ENCODE results near the gene MICA. TPM values are rescaled to one million over a fixed set of nuclear protein-coding genes. Genes with fewer than 3 reads are reported as not detected.
"Not testable (repeated sequence)": the region's sequence is repeated elsewhere in the genome, so short reads cannot be mapped to it uniquely, and the experiment has no call there.

Gene MICA
- polyA plus RNA-seq, 1 donor from 2014 or later = 9.2 TPM

DNA sequence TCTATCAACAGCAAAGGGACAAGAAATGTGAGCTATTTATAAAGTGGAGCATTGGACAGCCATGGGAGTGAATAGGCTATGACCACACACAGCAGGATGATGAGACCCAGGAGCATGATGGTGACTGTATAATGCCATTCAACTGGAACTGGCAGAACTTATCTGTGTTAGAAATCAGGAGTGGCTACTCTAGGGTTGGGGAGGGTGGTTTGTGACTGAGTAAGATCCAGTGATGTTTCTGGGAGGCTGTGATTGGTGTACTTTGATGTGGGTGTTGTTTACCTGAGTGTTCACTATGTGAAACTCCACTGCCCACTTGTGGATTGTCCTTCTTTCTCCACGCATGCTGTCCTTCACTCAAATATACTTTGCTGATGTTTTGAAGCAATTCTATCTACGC lies 34.9 kb upstream of the MICA start:
- Mint-ChIP-seq H3K4me3 (no peak overlapping the region), H3K27me3 (peaks cover 18% of the 10 kb centered on the region), H3K4me1 (peaks cover 0 to 8% (median 6%) of the 10 kb centered on the region in 3 donors), H3K36me3 (peaks cover 1% of the 10 kb centered on the region), H3K9me3 (peaks cover 0 to 5% (median 3%) of the 10 kb centered on the region in 3 donors), H3K27ac (peak overlapping the region in 1 of 3 donors; percentile 7)

DNA sequence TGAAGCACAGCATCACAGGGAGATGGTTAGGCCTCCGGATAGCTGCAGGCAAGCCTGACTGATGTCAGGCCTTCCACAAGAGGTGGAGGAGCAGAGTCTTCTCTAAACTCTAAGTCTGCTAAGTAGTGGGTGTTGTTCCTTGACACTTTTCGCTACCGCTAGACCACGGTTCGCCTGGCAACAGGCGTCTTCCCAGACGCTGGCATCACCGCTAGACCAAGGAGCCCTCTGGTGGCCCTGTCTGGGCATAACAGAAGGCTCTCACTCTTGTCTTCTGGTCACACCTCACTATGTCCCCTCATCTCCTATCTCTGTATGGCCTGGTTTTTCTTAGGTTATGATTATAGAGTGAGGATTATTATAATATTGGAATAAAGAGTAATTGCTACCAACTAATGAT lies 29.3 kb upstream of the MICA start:
- H3K27ac Mint-ChIP-seq, H3K4me3 Mint-ChIP-seq, H3K36me3 Mint-ChIP-seq, H3K4me1 Mint-ChIP-seq, H3K9me3 Mint-ChIP-seq: not testable (repeated sequence)
- peaks cover 15% of the 10 kb centered on the region for H3K27me3 Mint-ChIP-seq

DNA sequence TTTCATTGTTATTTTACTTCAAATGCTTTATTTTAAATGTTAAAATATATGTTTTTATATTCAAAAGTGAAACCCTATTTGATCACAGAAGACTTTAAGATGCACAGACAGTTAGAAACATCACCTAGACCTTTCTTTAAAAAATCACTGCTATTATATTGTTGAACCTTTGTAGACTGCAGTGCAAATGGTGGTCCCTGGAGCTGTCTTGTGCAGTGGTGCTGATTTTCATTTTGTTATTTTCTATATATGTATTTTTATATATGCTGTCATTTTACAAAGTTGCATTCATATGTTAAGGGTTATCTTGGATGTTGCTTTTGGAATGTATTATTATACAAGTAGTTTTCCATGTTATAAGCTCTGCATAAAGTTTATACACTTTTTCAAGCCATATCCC lies 27.7 kb upstream of the MICA start:
- Mint-ChIP-seq H3K4me3 (no peak overlapping the region), H3K4me1 (no peaks in the 10 kb centered on the region), H3K36me3 (no peaks in the 10 kb centered on the region), H3K27ac (no peak overlapping the region), H3K27me3 (peaks cover 11% of the 10 kb centered on the region), H3K9me3 (peaks cover 0 to 5% (median 3%) of the 10 kb centered on the region in 3 donors)

DNA sequence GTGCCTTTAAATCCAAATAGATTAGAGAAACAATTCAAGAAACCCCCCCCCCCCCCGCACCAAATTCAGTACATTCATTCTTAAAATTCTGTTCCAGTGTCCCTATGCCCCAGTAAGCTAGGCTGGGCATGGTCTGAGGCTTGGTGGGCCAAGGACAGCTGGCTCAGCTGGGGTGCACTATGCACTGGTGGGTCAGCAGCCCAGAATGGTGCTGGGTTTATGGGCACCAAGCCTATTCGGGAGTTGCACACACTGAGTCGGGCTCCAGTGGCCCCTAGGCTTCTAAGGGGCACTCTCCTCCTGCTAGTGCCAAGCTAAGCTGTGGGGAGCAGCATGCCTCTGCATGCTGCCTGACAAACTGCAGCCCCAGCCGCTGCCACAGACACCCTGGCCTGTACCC lies 26.4 kb upstream of the MICA start:
- H3K9me3 Mint-ChIP-seq = peaks cover 0 to 3% (median 3%) of the 10 kb centered on the region in 3 donors
- no peaks in the 10 kb centered on the region for H3K4me1 Mint-ChIP-seq
- H3K4me3 Mint-ChIP-seq = no peak overlapping the region
- peaks cover 10% of the 10 kb centered on the region for H3K27me3 Mint-ChIP-seq
- no peak overlapping the region for H3K27ac Mint-ChIP-seq
- no peaks in the 10 kb centered on the region for H3K36me3 Mint-ChIP-seq

- no peaks in the 10 kb centered on the region for H3K36me3 Mint-ChIP-seq
- no peaks in the 10 kb centered on the region for H3K4me1 Mint-ChIP-seq
- H3K9me3 Mint-ChIP-seq = no peaks in the 10 kb centered on the region
- H3K27ac Mint-ChIP-seq = no peak overlapping the region
- no peak overlapping the region for H3K4me3 Mint-ChIP-seq
- peaks cover 10% of the 10 kb centered on the region for H3K27me3 Mint-ChIP-seq
These were observed 25.2 kb upstream of the MICA start for GRCh38 chr6:31378062-31378720.

- peaks cover 10% of the 10 kb centered on the region for H3K27me3 Mint-ChIP-seq
- no peak overlapping the region for H3K4me3 Mint-ChIP-seq
- H3K36me3 Mint-ChIP-seq = no peaks in the 10 kb centered on the region
- no peak overlapping the region for H3K27ac Mint-ChIP-seq
- H3K4me1 Mint-ChIP-seq = no peaks in the 10 kb centered on the region
- H3K9me3 Mint-ChIP-seq = no peaks in the 10 kb centered on the region
These were observed 24.7 kb upstream of the MICA start for GRCh38 chr6:31378721-31379103.

DNA sequence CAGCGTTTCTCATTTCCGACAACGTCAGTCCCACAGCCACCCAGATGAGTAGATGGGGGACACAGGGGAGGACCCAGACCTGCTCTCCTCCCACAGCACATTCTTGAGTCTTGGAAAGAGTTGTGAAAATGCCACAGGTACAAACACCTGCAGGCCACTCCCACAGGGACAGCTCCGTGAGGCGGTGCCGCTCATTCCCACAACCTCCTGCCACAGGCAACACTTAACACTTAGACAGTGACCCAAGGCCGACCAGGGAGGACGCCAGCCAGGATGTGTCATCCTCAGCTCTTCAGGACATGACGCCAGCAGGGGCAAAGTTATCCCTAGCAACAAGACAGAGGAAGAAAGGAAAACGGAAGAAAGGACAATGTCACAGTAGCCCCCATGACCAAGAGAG lies 23.5 kb upstream of the MICA start:
- no peaks in the 10 kb centered on the region for H3K36me3 Mint-ChIP-seq
- H3K27ac Mint-ChIP-seq = no peak overlapping the region
- no peak overlapping the region for H3K4me3 Mint-ChIP-seq
- H3K4me1 Mint-ChIP-seq = no peaks in the 10 kb centered on the region
- peaks cover 10% of the 10 kb centered on the region for H3K27me3 Mint-ChIP-seq
- H3K9me3 Mint-ChIP-seq = no peaks in the 10 kb centered on the region

GRCh38 chr6:31381666-31382065 lies 21.7 kb upstream of the MICA start:
- no peaks in the 10 kb centered on the region for H3K36me3 Mint-ChIP-seq
- H3K27ac Mint-ChIP-seq = no peak overlapping the region
- H3K4me3 Mint-ChIP-seq = no peak overlapping the region
- H3K27me3 Mint-ChIP-seq = peaks cover 10% of the 10 kb centered on the region
- no peaks in the 10 kb centered on the region for H3K4me1 Mint-ChIP-seq
- no peaks in the 10 kb centered on the region for H3K9me3 Mint-ChIP-seq

DNA sequence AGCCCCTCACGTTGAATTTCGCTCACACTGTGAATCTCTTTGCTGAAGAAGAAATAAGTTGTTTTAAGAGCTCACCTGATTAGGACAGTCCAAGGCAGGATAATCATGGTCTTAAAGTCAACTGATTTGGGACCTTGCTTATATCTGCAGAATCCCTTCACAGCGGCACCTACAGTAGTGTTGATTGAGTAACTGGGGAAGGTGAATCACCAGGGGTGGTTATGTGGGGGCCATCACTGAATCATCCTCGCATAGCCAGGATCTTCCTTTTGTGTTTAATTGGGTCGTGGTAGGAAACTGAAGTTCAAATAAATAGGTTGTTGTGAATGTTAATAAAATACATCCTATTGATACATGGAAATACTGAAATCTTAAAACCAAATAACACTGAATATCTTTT lies 20.2 kb upstream of the MICA start:
- Mint-ChIP-seq H3K9me3 (no peaks in the 10 kb centered on the region), H3K36me3 (no peaks in the 10 kb centered on the region), H3K27me3 (peaks cover 7% of the 10 kb centered on the region), H3K27ac (no peak overlapping the region), H3K4me3 (no peak overlapping the region), H3K4me1 (no peaks in the 10 kb centered on the region)

DNA sequence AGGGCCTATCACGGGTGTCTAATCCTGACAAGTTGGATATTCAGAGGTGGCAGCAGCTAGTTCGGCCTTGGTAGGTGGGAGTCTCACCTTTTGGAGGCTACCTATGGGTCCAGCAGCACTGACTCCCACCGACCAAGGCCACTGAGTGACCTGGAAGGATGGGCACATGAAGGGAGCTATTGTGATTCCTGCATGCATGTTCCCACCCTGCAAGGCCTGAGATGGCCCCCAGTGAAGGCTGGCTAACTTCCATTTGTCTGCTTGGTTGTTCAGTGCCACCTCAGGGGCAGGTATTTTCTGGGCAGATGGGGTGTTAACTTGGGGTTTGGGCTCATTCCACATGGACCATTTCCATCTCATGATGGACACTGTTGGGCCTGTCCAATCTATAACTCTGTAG lies 18.4 kb upstream of the MICA start:
- Mint-ChIP-seq H3K4me1 (no peaks in the 10 kb centered on the region), H3K27ac (no peak overlapping the region)

DNA sequence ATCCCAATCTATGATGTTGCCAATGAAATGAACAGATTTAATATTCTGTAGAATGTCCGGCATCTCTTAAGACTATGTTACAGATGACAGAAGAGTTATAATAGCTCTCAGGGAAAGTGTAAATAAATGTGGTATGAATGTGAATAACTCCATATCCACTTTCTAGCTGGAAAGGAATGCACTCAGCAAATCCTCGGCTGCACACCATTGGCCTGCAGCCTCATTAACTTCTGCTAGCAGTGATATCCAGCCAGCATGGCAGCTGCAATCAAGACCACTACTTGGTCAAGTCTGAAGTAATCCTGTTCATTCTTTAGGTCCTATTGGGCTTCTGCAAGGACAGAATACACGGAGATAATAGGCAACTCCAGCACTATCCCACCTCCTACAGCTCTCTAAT lies 17.3 kb upstream of the MICA start:
- peaks cover 0 to 2% (median 0%) of the 10 kb centered on the region in 3 donors for H3K4me1 Mint-ChIP-seq
- H3K27ac Mint-ChIP-seq = no peak overlapping the region
- no peaks in the 10 kb centered on the region for H3K9me3 Mint-ChIP-seq
- H3K36me3 Mint-ChIP-seq = no peaks in the 10 kb centered on the region
- H3K27me3 Mint-ChIP-seq = no peaks in the 10 kb centered on the region
- no peak overlapping the region for H3K4me3 Mint-ChIP-seq

More for the DNA sequence above, 18.4 kb upstream of the MICA start:
- Mint-ChIP-seq H3K4me3 (no peak overlapping the region), H3K9me3 (no peaks in the 10 kb centered on the region), H3K27me3 (no peaks in the 10 kb centered on the region), H3K36me3 (no peaks in the 10 kb centered on the region)

DNA sequence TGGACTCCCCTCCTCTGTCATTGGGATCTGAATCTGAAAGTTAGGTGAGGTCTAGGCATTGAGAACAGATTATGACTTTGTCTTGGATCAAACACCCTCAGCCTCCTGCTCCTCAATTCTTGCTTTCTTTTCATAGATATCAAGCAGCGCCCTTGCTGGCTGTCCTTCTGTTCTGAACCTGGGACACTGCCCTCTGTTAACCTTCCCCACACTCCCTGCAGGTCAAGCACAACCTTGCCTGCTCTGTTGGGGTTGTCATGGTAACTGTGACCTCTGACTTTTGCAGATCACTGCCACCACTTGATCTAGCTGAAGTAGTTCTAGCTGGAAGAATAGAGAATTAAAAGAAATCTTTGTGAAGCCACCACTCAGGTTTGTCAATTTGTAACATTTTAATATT lies 16.4 kb upstream of the MICA start:
- Mint-ChIP-seq H3K36me3 (no peaks in the 10 kb centered on the region), H3K27ac (no peak overlapping the region), H3K4me1 (peaks cover 0 to 2% (median 0%) of the 10 kb centered on the region in 3 donors), H3K4me3 (no peak overlapping the region), H3K27me3 (no peaks in the 10 kb centered on the region), H3K9me3 (no peaks in the 10 kb centered on the region)

GRCh38 chr6:31388916-31389801 lies 14.2 kb upstream of the MICA start:
- H3K27ac Mint-ChIP-seq, H3K4me1 Mint-ChIP-seq, H3K27me3 Mint-ChIP-seq, H3K4me3 Mint-ChIP-seq, H3K36me3 Mint-ChIP-seq, H3K9me3 Mint-ChIP-seq: not testable (repeated sequence)

- H3K27ac Mint-ChIP-seq, H3K4me1 Mint-ChIP-seq, H3K27me3 Mint-ChIP-seq, H3K9me3 Mint-ChIP-seq, H3K4me3 Mint-ChIP-seq, H3K36me3 Mint-ChIP-seq: not testable (repeated sequence)
These were observed 13.6 kb upstream of the MICA start for GRCh38 chr6:31389802-31390132.

DNA sequence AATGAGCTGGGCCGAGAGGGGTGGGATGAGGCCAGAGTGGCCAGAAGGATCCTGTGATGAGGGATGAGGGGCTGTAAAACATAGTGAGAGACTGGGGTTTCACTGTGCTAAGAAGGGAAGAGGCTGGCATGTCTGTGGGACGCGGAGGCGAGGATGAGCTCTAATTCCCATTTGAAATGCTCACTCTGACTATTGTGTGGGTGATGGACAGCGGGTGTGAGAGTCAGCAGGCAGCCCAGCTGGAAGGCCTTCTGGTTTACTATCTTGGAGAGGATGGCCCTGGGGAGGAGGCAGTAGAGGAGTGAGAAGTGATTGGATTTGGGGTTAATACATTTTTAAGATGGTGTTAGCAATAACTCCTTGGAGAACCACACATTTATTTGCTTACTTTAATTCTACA lies 9.5 kb upstream of the MICA start:
- peak overlapping the region in 1 of 3 donors; percentile 60 for H3K27ac Mint-ChIP-seq
- no peak overlapping the region for H3K4me3 Mint-ChIP-seq
- no peaks in the 10 kb centered on the region for H3K27me3 Mint-ChIP-seq
- H3K4me1 Mint-ChIP-seq = peaks cover 6 to 19% (median 10%) of the 10 kb centered on the region in 3 donors
- H3K9me3 Mint-ChIP-seq = no peaks in the 10 kb centered on the region
- H3K36me3 Mint-ChIP-seq = no peaks in the 10 kb centered on the region

- Mint-ChIP-seq H3K4me3 (no peak overlapping the region), H3K4me1 (peaks cover 7 to 19% (median 12%) of the 10 kb centered on the region in 3 donors), H3K27ac (no peak overlapping the region), H3K9me3 (no peaks in the 10 kb centered on the region), H3K36me3 (no peaks in the 10 kb centered on the region), H3K27me3 (no peaks in the 10 kb centered on the region)
These were observed 9.0 kb upstream of the MICA start for GRCh38 chr6:31394381-31394780.
